HepG2 (cell line): Measurements from ENCODE around the gene ZBTB21. TPM values are rescaled to one million over a fixed set of nuclear protein-coding genes. Genes with fewer than 3 reads are reported as not detected.

ENCODE experiments used
- E2F2 ChIP-seq: sonication (generic); formaldehyde crosslinking; IDR thresholded peaks from 2 replicates; pipeline ENCODE4 v1.4.0; 2020; ENCODE audit warnings: missing genetic modification reagents, borderline replicate concordance
- EED ChIP-seq: sonication (generic); formaldehyde crosslinking; IDR thresholded peaks from 2 replicates; pipeline ENCODE4 v1.5.0; 2020; ENCODE audit warnings: mild to moderate bottlenecking, missing genetic modification reagents
- ELF3 ChIP-seq: IDR thresholded peaks from 2 replicates; pipeline ENCODE4 v1.6.1; 2016; ENCODE audit warnings: missing genetic modification reagents, missing compliant biosample characterization
- FOXK2 ChIP-seq: fragments of 450-650 bp; IDR thresholded peaks from 2 replicates; pipeline ENCODE4 v1.6.1; 2016
- FOXP1 ChIP-seq, 2 experiments: fragments of 450-650 bp in 1 of 2; IDR thresholded peaks; 2 replicates each; pipeline ENCODE4 v1.6.1; 2017 to 2018; ENCODE audit warnings: antibody characterized with exemption in 1 of 2
- HMG20B ChIP-seq: conservative IDR thresholded peaks from 2 replicates; pipeline ENCODE4 v1.6.1; 2016; ENCODE audit warnings: missing genetic modification reagents, missing compliant biosample characterization
- KDM1A ChIP-seq: IDR thresholded peaks from 2 replicates; pipeline ENCODE4 v1.6.1; 2016; ENCODE audit warnings: missing compliant biosample characterization
- MIXL1 ChIP-seq: IDR thresholded peaks from 2 replicates; pipeline ENCODE4 v1.6.1; 2016
- PPARG ChIP-seq: conservative IDR thresholded peaks from 2 replicates; pipeline ENCODE4 v1.6.1; 2016; ENCODE audit warnings: missing biosample characterization, missing genetic modification reagents
- RXRB ChIP-seq: IDR thresholded peaks from 2 replicates; pipeline ENCODE4 v1.6.1; 2016; ENCODE audit warnings: borderline replicate concordance, missing genetic modification reagents, missing compliant biosample characterization
- SUZ12 ChIP-seq: fragments of 150-350 bp; IDR thresholded peaks from 2 replicates; pipeline ENCODE4 v1.6.1; 2014; ENCODE audit warnings: low read depth, low read length
- TBX3 ChIP-seq: fragments of 450-650 bp; IDR thresholded peaks from 2 replicates; pipeline ENCODE4 v1.6.1; 2017; ENCODE audit warnings: antibody characterized with exemption, mild to moderate bottlenecking, inconsistent platforms, borderline replicate concordance
- TFDP2 ChIP-seq: sonication (generic); formaldehyde crosslinking; IDR thresholded peaks from 2 replicates; pipeline ENCODE4 v1.4.0; 2020; ENCODE audit warnings: missing genetic modification reagents
- YEATS2 ChIP-seq: sonication (generic); formaldehyde crosslinking; IDR thresholded peaks from 2 replicates; pipeline ENCODE4 v1.4.0; 2020; ENCODE audit warnings: missing genetic modification reagents, borderline replicate concordance
- ZBTB7B ChIP-seq: sonication (generic); formaldehyde crosslinking; IDR thresholded peaks from 2 replicates; pipeline ENCODE4 v1.4.0; 2020; ENCODE audit warnings: missing genetic modification reagents
- ZFAT ChIP-seq: sonication (generic); formaldehyde crosslinking; conservative IDR thresholded peaks from 2 replicates; pipeline ENCODE4 v1.8.1; 2023; ENCODE audit warnings: missing genetic modification reagents, inconsistent platforms
- ZNF10 ChIP-seq: sonication (generic); formaldehyde crosslinking; IDR thresholded peaks from 2 replicates; pipeline ENCODE4 v1.4.0; 2020; ENCODE audit warnings: mild to moderate bottlenecking, low read depth, missing genetic modification reagents, borderline replicate concordance
- ZNF562 ChIP-seq: sonication (generic); formaldehyde crosslinking; IDR thresholded peaks from 2 replicates; pipeline ENCODE4 v1.8.0; 2022; ENCODE audit warnings: missing genetic modification reagents, borderline replicate concordance
- ZSCAN9 ChIP-seq: IDR thresholded peaks from 2 replicates; pipeline ENCODE4 v1.6.1; 2016; ENCODE audit warnings: borderline replicate concordance
- polyA plus RNA-seq, 8 experiments: library from polyadenylated mRNA; depleted of rRNA in 3 of 8; stranded (reverse) in 7 of 8; unstranded in 1 of 8; fragments of >200 nt; fragmentation: Illumina TruSeq in 4 of 8; extraction: Trizol in 4 of 8; gene quantifications; 2 replicates each; pipeline versions ENCODE4 v1.2.1 to v1.2.3, GENCODE V29; 2011 to 2016; ENCODE audit warnings: low read depth in 4 of 8, missing spikeins in 1 of 8, mixed read lengths in 1 of 8; ENCODE audit not compliant: insufficient read depth in 1 of 8
- total RNA-seq, 5 experiments: library from RNA; depleted of rRNA; stranded (reverse); fragments of >200 nt; fragmentation: Illumina TruSeq; extraction: Trizol; gene quantifications; 2 replicates each; pipeline ENCODE4 v1.2.3, GENCODE V29; 2016; ENCODE audit warnings: low read depth in 1 of 5
- TF ChIP-seq, protein P1 (sequence below): sonication (generic); formaldehyde crosslinking; IDR thresholded peaks from 2 replicates; pipeline ENCODE4 v1.4.0; 2020; ENCODE audit warnings: missing genetic modification reagents, borderline replicate concordance
- TF ChIP-seq, protein P2 (sequence below): sonication (generic); formaldehyde crosslinking; IDR thresholded peaks from 2 replicates; pipeline ENCODE4 v1.5.1; 2020; ENCODE audit warnings: mild to moderate bottlenecking, moderate library complexity, missing genetic modification reagents
- TF ChIP-seq, protein P3 (sequence below): sonication (generic); formaldehyde crosslinking; conservative IDR thresholded peaks from 2 replicates; pipeline ENCODE4 v1.5.0; 2020; ENCODE audit warnings: missing genetic modification reagents

ZBTB21 gene
- total and polyA plus RNA-seq, 2 of the 13 experiments (the other 11 are each of a cell fraction or from before 2014, with no cell fraction given), result 4.5 to 6.1 TPM

GRCh38 chr21:42037943-42038342, 27.8 kb upstream of the ZBTB21 start (continued):
- TF ChIP-seq, protein P1, sequence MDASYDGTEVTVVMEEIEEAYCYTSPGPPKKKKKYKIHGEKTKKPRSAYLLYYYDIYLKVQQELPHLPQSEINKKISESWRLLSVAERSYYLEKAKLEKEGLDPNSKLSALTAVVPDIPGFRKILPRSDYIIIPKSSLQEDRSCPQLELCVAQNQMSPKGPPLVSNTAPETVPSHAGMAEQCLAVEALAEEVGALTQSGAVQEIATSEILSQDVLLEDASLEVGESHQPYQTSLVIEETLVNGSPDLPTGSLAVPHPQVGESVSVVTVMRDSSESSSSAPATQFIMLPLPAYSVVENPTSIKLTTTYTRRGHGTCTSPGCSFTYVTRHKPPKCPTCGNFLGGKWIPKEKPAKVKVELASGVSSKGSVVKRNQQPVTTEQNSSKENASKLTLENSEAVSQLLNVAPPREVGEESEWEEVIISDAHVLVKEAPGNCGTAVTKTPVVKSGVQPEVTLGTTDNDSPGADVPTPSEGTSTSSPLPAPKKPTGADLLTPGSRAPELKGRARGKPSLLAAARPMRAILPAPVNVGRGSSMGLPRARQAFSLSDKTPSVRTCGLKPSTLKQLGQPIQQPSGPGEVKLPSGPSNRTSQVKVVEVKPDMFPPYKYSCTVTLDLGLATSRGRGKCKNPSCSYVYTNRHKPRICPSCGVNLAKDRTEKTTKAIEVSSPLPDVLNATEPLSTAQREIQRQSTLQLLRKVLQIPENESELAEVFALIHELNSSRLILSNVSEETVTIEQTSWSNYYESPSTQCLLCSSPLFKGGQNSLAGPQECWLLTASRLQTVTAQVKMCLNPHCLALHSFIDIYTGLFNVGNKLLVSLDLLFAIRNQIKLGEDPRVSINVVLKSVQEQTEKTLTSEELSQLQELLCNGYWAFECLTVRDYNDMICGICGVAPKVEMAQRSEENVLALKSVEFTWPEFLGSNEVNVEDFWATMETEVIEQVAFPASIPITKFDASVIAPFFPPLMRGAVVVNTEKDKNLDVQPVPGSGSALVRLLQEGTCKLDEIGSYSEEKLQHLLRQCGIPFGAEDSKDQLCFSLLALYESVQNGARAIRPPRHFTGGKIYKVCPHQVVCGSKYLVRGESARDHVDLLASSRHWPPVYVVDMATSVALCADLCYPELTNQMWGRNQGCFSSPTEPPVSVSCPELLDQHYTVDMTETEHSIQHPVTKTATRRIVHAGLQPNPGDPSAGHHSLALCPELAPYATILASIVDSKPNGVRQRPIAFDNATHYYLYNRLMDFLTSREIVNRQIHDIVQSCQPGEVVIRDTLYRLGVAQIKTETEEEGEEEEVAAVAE (CRISPR knock-in tag), result 0 out of 2 replicates have a peak, but pooled peaks have one; percentile 48
- TF ChIP-seq, protein P2, sequence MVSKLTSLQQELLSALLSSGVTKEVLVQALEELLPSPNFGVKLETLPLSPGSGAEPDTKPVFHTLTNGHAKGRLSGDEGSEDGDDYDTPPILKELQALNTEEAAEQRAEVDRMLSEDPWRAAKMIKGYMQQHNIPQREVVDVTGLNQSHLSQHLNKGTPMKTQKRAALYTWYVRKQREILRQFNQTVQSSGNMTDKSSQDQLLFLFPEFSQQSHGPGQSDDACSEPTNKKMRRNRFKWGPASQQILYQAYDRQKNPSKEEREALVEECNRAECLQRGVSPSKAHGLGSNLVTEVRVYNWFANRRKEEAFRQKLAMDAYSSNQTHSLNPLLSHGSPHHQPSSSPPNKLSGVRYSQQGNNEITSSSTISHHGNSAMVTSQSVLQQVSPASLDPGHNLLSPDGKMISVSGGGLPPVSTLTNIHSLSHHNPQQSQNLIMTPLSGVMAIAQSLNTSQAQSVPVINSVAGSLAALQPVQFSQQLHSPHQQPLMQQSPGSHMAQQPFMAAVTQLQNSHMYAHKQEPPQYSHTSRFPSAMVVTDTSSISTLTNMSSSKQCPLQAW, result no peak
- TF ChIP-seq EED, result no peak
- TF ChIP-seq, protein P3, sequence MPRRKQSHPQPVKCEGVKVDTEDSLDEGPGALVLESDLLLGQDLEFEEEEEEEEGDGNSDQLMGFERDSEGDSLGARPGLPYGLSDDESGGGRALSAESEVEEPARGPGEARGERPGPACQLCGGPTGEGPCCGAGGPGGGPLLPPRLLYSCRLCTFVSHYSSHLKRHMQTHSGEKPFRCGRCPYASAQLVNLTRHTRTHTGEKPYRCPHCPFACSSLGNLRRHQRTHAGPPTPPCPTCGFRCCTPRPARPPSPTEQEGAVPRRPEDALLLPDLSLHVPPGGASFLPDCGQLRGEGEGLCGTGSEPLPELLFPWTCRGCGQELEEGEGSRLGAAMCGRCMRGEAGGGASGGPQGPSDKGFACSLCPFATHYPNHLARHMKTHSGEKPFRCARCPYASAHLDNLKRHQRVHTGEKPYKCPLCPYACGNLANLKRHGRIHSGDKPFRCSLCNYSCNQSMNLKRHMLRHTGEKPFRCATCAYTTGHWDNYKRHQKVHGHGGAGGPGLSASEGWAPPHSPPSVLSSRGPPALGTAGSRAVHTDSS (CRISPR knock-in tag), result no peak
- no peak for TF ChIP-seq ZNF562
- TF ChIP-seq ZNF10 (CRISPR knock-in tag), result no peak
- TF ChIP-seq E2F2, result no peak
- no peak for TF ChIP-seq PPARG (CRISPR knock-in tag)
- TF ChIP-seq TFDP2 (CRISPR knock-in tag), result peak; percentile 35; the same call in 1 of the 2 replicates
- no peak for TF ChIP-seq ZSCAN9
- 0 out of 2 replicates have a peak, but pooled peaks have one; percentile 18 for TF ChIP-seq ELF3
- 0 out of 2 replicates have a peak, but pooled peaks have one; percentile 33 for TF ChIP-seq KDM1A
- no peak for TF ChIP-seq FOXP1 (IDR thresholded peaks at IDR 0.05)
- TF ChIP-seq FOXP1 (CRISPR knock-in tag; IDR thresholded peaks at IDR 0.05), result peak; percentile 51
- no peak for TF ChIP-seq ZFAT (CRISPR knock-in tag)
- TF ChIP-seq RXRB (CRISPR knock-in tag), result peak; percentile 31; the same call in 1 of the 2 replicates
- TF ChIP-seq FOXK2, result no peak
- TF ChIP-seq ZBTB7B (CRISPR knock-in tag), result peak; percentile 36; the same call in 1 of the 2 replicates
- TF ChIP-seq TBX3, result no peak
- 0 out of 2 replicates have a peak, but pooled peaks have one; percentile 30 for TF ChIP-seq MIXL1 (CRISPR knock-in tag)
- no peak for TF ChIP-seq SUZ12
- TF ChIP-seq HMG20B, result 0 out of 2 replicates have a peak, but pooled peaks have one; percentile 50
- TF ChIP-seq YEATS2, result peak; percentile 50; the same call in 1 of the 2 replicates
